ENCODE results near the gene RHOA. TPM values are rescaled to one million over a fixed set of nuclear protein-coding genes. Genes with fewer than 3 reads are reported as not detected.

The RHOA gene
- total RNA-seq, 6 experiments from 2014 or later: 142 to 251 (median 171) TPM

GRCh38 chr3:49343163-49343562, 68.6 kb downstream of the RHOA start:
- intact Hi-C loops (cut with DNase I): no loop called here
- no peak overlapping the region for H3K4me3 ChIP-seq
- DNase-seq: no peak
- no peaks in the 10 kb centered on the region for H3K36me3 ChIP-seq
- H3K27me3 ChIP-seq: no peaks in the 10 kb centered on the region
- peak overlapping the region in 1 of 3 donors; percentile 23 for H3K27ac ChIP-seq
- no peak for ATAC-seq
- WGBS (ENCODE audit: insufficient coverage, low coverage, low lambda C conversion rate, missing lambda C conversion rate): 61% methylated on average over 2 of the region's 3 CpGs
- H3K4me1 ChIP-seq: peaks cover 0 to 22% (median 3%) of the 10 kb centered on the region in 4 donors
- H3K9me3 ChIP-seq: no peaks in the 10 kb centered on the region
- TF ChIP-seq CTCF (IDR thresholded peaks at IDR 0.05) (no peak), POLR2A (IDR thresholded peaks at IDR 0.05) (peak; percentile 25)

GRCh38 chr3:49341996-49342395, 69.8 kb downstream of the RHOA start:
- Histone ChIP-seq H3K27me3 (no peaks in the 10 kb centered on the region), H3K36me3 (peaks cover 0 to 4% (median 0%) of the 10 kb centered on the region in 4 donors), H3K27ac (peak overlapping the region in 2 of 3 donors; percentile 13 to 20), H3K9me3 (no peaks in the 10 kb centered on the region), H3K4me3 (no peak overlapping the region), H3K4me1 (peaks cover 0 to 22% (median 3%) of the 10 kb centered on the region in 4 donors)
- DNase-seq (no peak), ATAC-seq (no peak)
- intact Hi-C loops (cut with DNase I): no loop called here
- 73% methylated on average over 6 of the region's 6 CpGs for WGBS (ENCODE audit: insufficient coverage, low coverage, low lambda C conversion rate, missing lambda C conversion rate)
- TF ChIP-seq CTCF (IDR thresholded peaks at IDR 0.05): no peak
- no peak for TF ChIP-seq POLR2A (IDR thresholded peaks at IDR 0.05)

- peaks cover 0 to 11% (median 3%) of the 10 kb centered on the region in 4 donors for H3K4me1 ChIP-seq
- TF ChIP-seq CTCF (IDR thresholded peaks at IDR 0.05): peak; percentile 9 to 55 (median 38)
- TF ChIP-seq POLR2A (IDR thresholded peaks at IDR 0.05): peak; percentile 83
- peak within 1 kb of the TSS; percentile 88 to 93 (median 90) for H3K4me3 ChIP-seq
- H3K9me3 ChIP-seq: no peaks in the 10 kb centered on the region
- peak; percentile 93 to 97 (median 95) for ATAC-seq
- no peaks in the 10 kb centered on the region for H3K27me3 ChIP-seq
- peaks cover 0 to 18% (median 3%) of the 10 kb centered on the region in 4 donors for H3K36me3 ChIP-seq
- 9% methylated on average over 18 of the region's 70 CpGs for WGBS (ENCODE audit: insufficient coverage, low coverage, low lambda C conversion rate, missing lambda C conversion rate)
- H3K27ac ChIP-seq: peak within 1 kb of the TSS; percentile 86 to 95 (median 86)
- DNase-seq: peak; percentile 95
- intact Hi-C loops (cut with DNase I): no loop called here
Measured at GRCh38 chr3:49339941-49340800, 71.6 kb downstream of the RHOA start, which contains the start of gene USP4. Gene USP4, minus strand, starts transcription at chr3:49340053. Its CDS starts 29 bp downstream, at chr3:49340024.

- Histone ChIP-seq H3K27ac (peak overlapping the region; percentile 86 to 95 (median 86)), H3K27me3 (no peaks in the 10 kb centered on the region), H3K36me3 (peaks cover 0 to 24% (median 6%) of the 10 kb centered on the region in 4 donors), H3K4me3 (peak overlapping the region; percentile 88 to 93 (median 90)), H3K9me3 (no peaks in the 10 kb centered on the region), H3K4me1 (peaks cover 0 to 11% (median 3%) of the 10 kb centered on the region in 4 donors)
- DNase-seq (peak in 2 of 3 donors; percentile 52 to 68), ATAC-seq (peak in 3 of 4 donors; percentile 6 to 14 (median 12))
- intact Hi-C loops (cut with DNase I): no loop called here
- WGBS (ENCODE audit: insufficient coverage, low coverage, low lambda C conversion rate, missing lambda C conversion rate): 0% methylated on average over 6 of the region's 17 CpGs
- TF ChIP-seq POLR2A (IDR thresholded peaks at IDR 0.05) (no peak), CTCF (IDR thresholded peaks at IDR 0.05) (no peak)
Measured at GRCh38 chr3:49339581-49339940, 72.2 kb downstream of the RHOA start.

Data from right lobe of liver (tissue), 6 donors.